Parathyroid adenoma (tissue), 2 donors: ENCODE measurements around the gene MYLK.

Experiments
- H2AFZ ChIP-seq: fragments of 300-600 bp; sonication (generic); one replicate; pipeline ENCODE4 v1.7.0; 2017; ENCODE audit warnings: antibody characterized with exemption, mild to moderate bottlenecking
- H3K27ac ChIP-seq: fragments of 300-600 bp; sonication (generic); one replicate; pipeline ENCODE4 v1.7.0; 2017
- H3K27me3 ChIP-seq: fragments of 300-600 bp; sonication (generic); one replicate; pipeline ENCODE4 v1.7.0; 2017; ENCODE audit warnings: low read length; ENCODE audit not compliant: control insufficient read depth, insufficient read depth
- H3K36me3 ChIP-seq: fragments of 300-600 bp; sonication (generic); one replicate; pipeline ENCODE4 v1.7.0; 2017; ENCODE audit warnings: low read length; ENCODE audit not compliant: control insufficient read depth, insufficient read depth
- H3K4me1 ChIP-seq: fragments of 300-600 bp; sonication (generic); one replicate; pipeline ENCODE4 v1.7.0; 2017; ENCODE audit warnings: control low read depth
- H3K4me2 ChIP-seq: fragments of 300-600 bp; sonication (generic); one replicate; pipeline ENCODE4 v1.7.0; 2017; ENCODE audit warnings: low read length
- H3K4me3 ChIP-seq: fragments of 300-600 bp; sonication (generic); one replicate; pipeline ENCODE4 v1.7.0; 2017; ENCODE audit warnings: low read depth, low read length
- H3K79me2 ChIP-seq: fragments of 300-600 bp; sonication (generic); one replicate; pipeline ENCODE4 v1.7.0; 2017; ENCODE audit warnings: control low read depth
- H3K9ac ChIP-seq: fragments of 300-600 bp; sonication (generic); one replicate; pipeline ENCODE4 v1.7.0; 2017; ENCODE audit warnings: mild to moderate bottlenecking
- H3K9me3 ChIP-seq: fragments of 300-600 bp; sonication (generic); one replicate; pipeline ENCODE4 v1.7.0; 2017; ENCODE audit warnings: low read length; ENCODE audit not compliant: control insufficient read depth
- CTCF ChIP-seq: fragments of 300-600 bp; sonication (generic); IDR thresholded peaks from one replicate; pipeline ENCODE4 v1.7.0; 2017; ENCODE audit warnings: antibody characterized with exemption, mild to moderate bottlenecking
- donor health status: primary hyperparathyroidism.

The MYLK gene

GRCh38 chr3:123805101-123805500, 79.0 kb downstream of the MYLK start:
- H3K27me3 ChIP-seq: no peaks in the 10 kb centered on the region
- H3K9me3 ChIP-seq: no peaks in the 10 kb centered on the region
- H3K4me2 ChIP-seq: no peak overlapping the region
- no peaks in the 10 kb centered on the region for H3K36me3 ChIP-seq
- H2AFZ ChIP-seq: no peak overlapping the region
- H3K27ac ChIP-seq: no peak overlapping the region
- H3K9ac ChIP-seq: no peak overlapping the region
- no peak for TF ChIP-seq CTCF
- no peak overlapping the region for H3K4me3 ChIP-seq
- H3K79me2 ChIP-seq: no peaks in the 10 kb centered on the region
- no peaks in the 10 kb centered on the region for H3K4me1 ChIP-seq

- Histone ChIP-seq H3K36me3 (no peaks in the 10 kb centered on the region), H3K9me3 (no peaks in the 10 kb centered on the region), H2AFZ (no peak overlapping the region), H3K27ac (no peak overlapping the region), H3K27me3 (no peaks in the 10 kb centered on the region), H3K4me3 (no peak overlapping the region), H3K79me2 (no peaks in the 10 kb centered on the region), H3K9ac (no peak overlapping the region), H3K4me2 (no peak overlapping the region), H3K4me1 (no peaks in the 10 kb centered on the region)
- TF ChIP-seq CTCF: no peak
These were observed 79.5 kb downstream of the MYLK start for GRCh38 chr3:123804676-123805075.

GRCh38 chr3:123803521-123803920, 80.6 kb downstream of the MYLK start:
- TF ChIP-seq CTCF: no peak
- Histone ChIP-seq H3K4me1 (no peaks in the 10 kb centered on the region), H3K27ac (no peak overlapping the region)

GRCh38 chr3:123802007-123802625, 82.0 kb downstream of the MYLK start:
- Histone ChIP-seq H3K9me3 (no peaks in the 10 kb centered on the region), H3K79me2 (no peaks in the 10 kb centered on the region), H3K4me2 (no peak overlapping the region), H2AFZ (no peak overlapping the region), H3K9ac (no peak overlapping the region), H3K4me1 (no peaks in the 10 kb centered on the region), H3K4me3 (no peak overlapping the region), H3K27ac (no peak overlapping the region), H3K36me3 (no peaks in the 10 kb centered on the region), H3K27me3 (no peaks in the 10 kb centered on the region)
- TF ChIP-seq CTCF: no peak

More at GRCh38 chr3:123803521-123803920, 80.6 kb downstream of the MYLK start:
- H3K79me2 ChIP-seq: no peaks in the 10 kb centered on the region
- no peak overlapping the region for H3K4me2 ChIP-seq
- no peak overlapping the region for H3K4me3 ChIP-seq
- H3K36me3 ChIP-seq: no peaks in the 10 kb centered on the region
- no peaks in the 10 kb centered on the region for H3K27me3 ChIP-seq
- no peak overlapping the region for H3K9ac ChIP-seq
- H2AFZ ChIP-seq: no peak overlapping the region
- H3K9me3 ChIP-seq: no peaks in the 10 kb centered on the region

- H3K79me2 ChIP-seq: no peaks in the 10 kb centered on the region
- no peak overlapping the region for H2AFZ ChIP-seq
- TF ChIP-seq CTCF: no peak
- H3K27ac ChIP-seq: no peak overlapping the region
- no peak overlapping the region for H3K9ac ChIP-seq
- H3K27me3 ChIP-seq: no peaks in the 10 kb centered on the region
- H3K9me3 ChIP-seq: no peaks in the 10 kb centered on the region
- H3K4me3 ChIP-seq: no peak overlapping the region
- no peaks in the 10 kb centered on the region for H3K36me3 ChIP-seq
- H3K4me1 ChIP-seq: no peaks in the 10 kb centered on the region
- H3K4me2 ChIP-seq: no peak overlapping the region
These were observed 82.7 kb downstream of the MYLK start for GRCh38 chr3:123801474-123801873.
